Mucosa of stomach (tissue), 1 donor: ENCODE measurements around the gene MAPKAPK3.
A peak's percentile ranks its signal among the peaks of the same experiment; 100 is the strongest.

ENCODE experiments used
- H3K27me3 ChIP-seq: one replicate; pipeline ENCODE4 v1.7.0; 2013; ENCODE audit warnings: mild to moderate bottlenecking, low read length; ENCODE audit not compliant: control insufficient read depth, insufficient read depth
- H3K36me3 ChIP-seq: one replicate; pipeline ENCODE4 v1.7.0; 2013; ENCODE audit warnings: low read length; ENCODE audit not compliant: control insufficient read depth, insufficient read depth
- H3K4me1 ChIP-seq: one replicate; pipeline ENCODE4 v1.7.0; 2013; ENCODE audit warnings: mild to moderate bottlenecking, low read length; ENCODE audit not compliant: control insufficient read depth, insufficient read depth
- H3K4me3 ChIP-seq: one replicate; pipeline ENCODE4 v1.7.0; 2013; ENCODE audit warnings: low read length
- H3K9ac ChIP-seq: one replicate; pipeline ENCODE4 v1.7.0; 2013; ENCODE audit warnings: mild to moderate bottlenecking, low read length, moderate library complexity
- H3K9me3 ChIP-seq: one replicate; pipeline ENCODE4 v1.7.0; 2013; ENCODE audit warnings: mild to moderate bottlenecking, low read length, moderate library complexity; ENCODE audit not compliant: control insufficient read depth
- donor health status: Pancreatic carcinoma.

The MAPKAPK3 gene

GRCh38 chr3:50591196-50591741 is 25.7 kb upstream of the MAPKAPK3 start:
- no peak overlapping the region for H3K4me3 ChIP-seq
- H3K27me3 ChIP-seq = no peaks in the 10 kb centered on the region
- H3K9ac ChIP-seq = no peak overlapping the region
- H3K9me3 ChIP-seq = no peaks in the 10 kb centered on the region
- H3K36me3 ChIP-seq = no peaks in the 10 kb centered on the region
- peaks cover 23% of the 10 kb centered on the region for H3K4me1 ChIP-seq

DNA sequence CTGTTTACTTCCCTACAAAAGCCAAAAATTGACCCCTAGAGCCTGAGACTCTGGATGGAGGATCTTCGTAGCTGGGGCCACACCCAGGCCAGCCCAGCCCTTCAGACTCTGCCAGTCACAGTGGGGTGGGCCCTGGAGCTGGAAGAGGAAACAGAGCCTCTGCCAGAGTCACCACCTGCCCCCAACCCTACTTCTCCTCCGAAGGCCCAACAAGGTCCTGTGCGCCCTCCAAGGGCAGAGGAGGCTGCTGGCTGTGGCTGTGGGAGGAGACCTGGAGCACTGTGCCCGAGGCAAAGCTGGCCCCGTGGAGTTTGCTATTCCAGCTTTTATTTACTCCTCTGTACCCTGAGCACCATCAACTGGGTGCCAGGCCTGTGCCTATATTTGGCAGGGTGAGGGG is 24.4 kb upstream of the MAPKAPK3 start:
- Histone ChIP-seq H3K4me3 (no peak overlapping the region), H3K4me1 (peaks cover 23% of the 10 kb centered on the region), H3K36me3 (no peaks in the 10 kb centered on the region), H3K9ac (no peak overlapping the region), H3K27me3 (no peaks in the 10 kb centered on the region), H3K9me3 (no peaks in the 10 kb centered on the region)

DNA sequence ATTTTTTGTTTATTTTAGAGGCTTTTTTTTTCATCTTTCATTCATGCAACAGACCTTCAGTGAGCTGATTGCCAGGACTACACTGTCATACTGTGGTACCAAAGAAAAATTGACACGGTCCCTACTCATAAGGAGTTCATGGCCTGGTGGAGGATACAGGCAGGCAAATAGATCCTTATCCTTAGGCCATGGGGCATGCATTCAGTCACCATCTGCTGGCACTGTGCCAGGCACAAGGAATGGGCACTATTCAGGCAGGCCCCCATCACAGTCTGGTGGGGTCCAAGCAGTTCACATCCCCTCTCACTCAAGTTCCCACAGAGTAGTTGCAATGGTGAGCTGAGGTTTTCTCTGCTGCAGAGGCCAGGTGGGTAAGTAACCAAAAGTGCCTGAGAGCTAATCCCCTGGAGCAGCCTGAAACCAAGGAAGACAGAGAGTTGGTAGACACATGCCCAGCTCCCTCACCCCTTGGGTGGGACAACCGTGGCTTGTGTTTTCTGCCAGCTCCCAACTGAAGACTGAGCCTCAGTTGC is 22.6 kb upstream of the MAPKAPK3 start:
- no peaks in the 10 kb centered on the region for H3K27me3 ChIP-seq
- H3K9ac ChIP-seq = no peak overlapping the region
- H3K4me3 ChIP-seq = no peak overlapping the region
- no peaks in the 10 kb centered on the region for H3K36me3 ChIP-seq
- H3K4me1 ChIP-seq = peaks cover 23% of the 10 kb centered on the region
- H3K9me3 ChIP-seq = no peaks in the 10 kb centered on the region

GRCh38 chr3:50599115-50599715 is 17.7 kb upstream of the MAPKAPK3 start:
- Histone ChIP-seq H3K27me3 (no peaks in the 10 kb centered on the region), H3K36me3 (no peaks in the 10 kb centered on the region), H3K9ac (no peak overlapping the region), H3K4me3 (no peak overlapping the region), H3K9me3 (no peaks in the 10 kb centered on the region), H3K4me1 (peaks cover 41% of the 10 kb centered on the region)

DNA sequence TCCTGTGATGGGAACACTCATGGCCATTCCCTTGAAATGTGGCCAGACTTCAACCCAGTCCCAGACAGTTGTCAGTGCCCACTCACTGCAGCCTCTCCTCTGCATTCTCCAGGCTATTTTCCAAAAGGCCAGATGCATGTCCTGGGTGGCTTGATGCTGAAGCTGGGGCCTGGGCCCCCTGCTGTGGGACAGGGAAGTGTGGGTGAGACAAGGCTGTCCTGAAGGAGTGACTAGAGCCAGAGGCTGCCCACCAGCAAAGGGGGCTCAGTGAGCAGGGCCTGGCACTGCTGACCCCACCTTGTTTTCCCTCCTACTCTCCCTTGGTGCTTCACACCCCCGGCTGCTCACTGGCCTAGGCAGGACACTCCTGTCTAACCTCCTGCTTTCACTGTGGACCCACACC is 17.2 kb upstream of the MAPKAPK3 start:
- no peaks in the 10 kb centered on the region for H3K36me3 ChIP-seq
- H3K4me1 ChIP-seq = peaks cover 41% of the 10 kb centered on the region

GRCh38 chr3:50600141-50600753 is 16.7 kb upstream of the MAPKAPK3 start:
- peaks cover 41% of the 10 kb centered on the region for H3K4me1 ChIP-seq
- H3K36me3 ChIP-seq = no peaks in the 10 kb centered on the region
- no peaks in the 10 kb centered on the region for H3K9me3 ChIP-seq
- H3K4me3 ChIP-seq = no peak overlapping the region
- peak overlapping the region; percentile 76 for H3K9ac ChIP-seq
- H3K27me3 ChIP-seq = no peaks in the 10 kb centered on the region

More for the DNA sequence above, 17.2 kb upstream of the MAPKAPK3 start:
- Histone ChIP-seq H3K9ac (no peak overlapping the region), H3K9me3 (no peaks in the 10 kb centered on the region), H3K27me3 (no peaks in the 10 kb centered on the region), H3K4me3 (no peak overlapping the region)

DNA sequence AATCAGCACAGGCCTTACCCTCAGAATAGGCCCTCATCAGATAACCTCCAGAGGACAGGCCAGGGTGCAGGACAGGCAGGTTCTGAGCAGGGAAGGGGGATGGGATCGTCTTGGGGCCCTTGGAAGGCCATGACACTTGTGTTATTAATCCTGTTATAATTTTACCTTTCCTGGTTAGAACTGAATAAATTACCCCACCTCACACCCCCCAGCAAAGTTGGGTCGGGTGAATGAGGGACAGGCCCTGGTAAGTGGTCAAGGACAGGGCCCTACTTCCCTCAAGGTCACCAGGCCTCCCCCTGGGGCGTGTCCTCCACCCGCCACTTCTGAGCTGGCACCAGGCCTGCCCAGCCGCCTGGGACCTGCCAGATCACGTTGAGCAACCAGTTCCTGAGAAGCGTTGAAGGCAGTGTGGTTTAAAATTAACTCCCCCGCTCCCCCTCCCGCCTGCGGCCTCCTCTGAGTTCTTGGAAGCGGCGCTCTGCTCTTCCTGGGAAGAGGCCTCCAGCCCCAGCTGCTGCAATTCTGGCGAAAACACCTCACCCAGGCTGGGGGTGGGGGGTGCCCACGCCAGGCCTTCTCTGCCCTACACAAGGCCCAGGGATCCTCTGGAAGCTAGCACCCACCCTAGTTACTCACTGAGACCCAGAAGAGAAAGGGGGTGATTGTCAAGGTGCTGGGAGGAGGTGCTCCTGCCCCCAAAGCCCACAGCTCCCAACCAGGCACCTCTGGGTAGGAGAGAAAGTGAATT is 15.9 kb upstream of the MAPKAPK3 start:
- peaks cover 41% of the 10 kb centered on the region for H3K4me1 ChIP-seq
- H3K27me3 ChIP-seq = no peaks in the 10 kb centered on the region
- H3K4me3 ChIP-seq = peak overlapping the region; percentile 27
- no peaks in the 10 kb centered on the region for H3K9me3 ChIP-seq
- H3K9ac ChIP-seq = peak overlapping the region; percentile 76
- H3K36me3 ChIP-seq = no peaks in the 10 kb centered on the region

DNA sequence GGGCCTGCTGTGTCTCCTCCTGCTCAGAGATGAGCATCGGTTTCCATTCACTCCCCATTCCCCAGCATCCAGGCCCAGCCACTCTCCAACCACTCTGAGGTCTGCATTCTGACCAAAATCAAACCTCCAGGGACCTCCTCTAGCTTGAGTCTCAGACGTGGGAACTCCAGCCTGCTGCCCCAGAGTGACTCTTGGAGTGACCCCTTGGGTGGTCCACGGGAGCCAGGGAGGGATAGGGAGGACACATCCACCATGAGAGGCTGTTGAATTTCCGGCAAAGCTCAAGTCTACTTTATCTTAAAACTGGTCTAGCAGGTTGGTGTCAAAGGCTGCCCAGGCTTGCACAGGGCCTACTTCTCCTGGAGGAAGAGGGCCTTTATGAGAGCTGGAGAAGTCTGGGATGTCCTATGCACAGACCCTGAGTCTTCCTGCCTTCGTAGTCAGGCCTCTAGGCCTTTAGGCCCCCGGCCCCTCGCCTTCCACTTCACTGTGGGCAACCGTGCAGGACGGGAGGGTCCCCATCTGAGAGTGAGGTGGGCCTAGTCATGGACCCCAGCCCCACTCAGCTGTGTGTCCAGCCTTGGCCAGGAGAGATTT is 14.3 kb upstream of the MAPKAPK3 start:
- no peaks in the 10 kb centered on the region for H3K36me3 ChIP-seq
- no peaks in the 10 kb centered on the region for H3K9me3 ChIP-seq
- no peak overlapping the region for H3K4me3 ChIP-seq
- peak overlapping the region; percentile 76 for H3K9ac ChIP-seq
- no peaks in the 10 kb centered on the region for H3K27me3 ChIP-seq
- peaks cover 41% of the 10 kb centered on the region for H3K4me1 ChIP-seq

DNA sequence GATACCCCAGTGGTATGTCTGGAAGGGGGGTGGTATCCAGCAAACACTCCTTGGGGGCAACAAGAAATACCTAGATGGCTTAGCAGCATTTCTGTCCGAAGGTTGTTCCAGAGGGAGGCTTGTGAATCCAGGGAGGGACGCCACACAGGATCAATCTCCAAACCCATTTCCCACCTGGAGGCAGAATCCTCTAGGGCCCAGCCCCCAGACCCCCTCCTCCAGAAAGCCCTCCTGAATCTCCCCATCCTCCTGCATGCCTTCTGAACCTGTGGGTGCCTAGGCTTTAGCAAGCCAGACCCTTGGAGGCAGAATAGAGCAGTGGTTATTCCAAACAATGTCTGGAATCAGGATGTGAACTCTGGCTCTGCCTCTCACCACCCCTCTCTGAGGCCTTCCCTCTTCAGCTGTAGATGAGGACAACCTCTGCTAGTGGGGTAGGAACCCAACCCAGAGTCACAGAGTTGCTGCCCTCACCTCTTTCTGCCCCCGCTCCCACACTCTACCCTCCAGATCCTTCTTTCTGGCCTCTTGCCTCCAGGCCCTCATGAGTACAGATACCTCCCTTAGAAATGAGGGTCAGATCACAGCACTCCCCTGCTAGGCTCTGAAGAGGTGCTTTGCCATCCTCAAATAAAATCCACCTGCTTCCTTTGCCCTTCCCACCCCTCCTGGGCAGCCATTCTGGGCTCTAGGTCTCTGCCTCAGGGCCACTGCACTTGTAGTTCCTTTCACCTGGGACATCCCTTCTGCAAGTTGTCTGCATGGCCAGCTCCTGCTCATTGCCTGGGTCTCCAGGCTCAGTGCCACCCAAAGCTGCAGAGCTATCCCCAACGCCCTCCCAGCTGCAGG is 13.5 kb upstream of the MAPKAPK3 start:
- H3K9ac ChIP-seq = peak overlapping the region; percentile 76
- H3K27me3 ChIP-seq = no peaks in the 10 kb centered on the region
- H3K4me1 ChIP-seq = peaks cover 41% of the 10 kb centered on the region
- no peak overlapping the region for H3K4me3 ChIP-seq
- no peaks in the 10 kb centered on the region for H3K9me3 ChIP-seq
- H3K36me3 ChIP-seq = no peaks in the 10 kb centered on the region

GRCh38 chr3:50604110-50604621 is 12.8 kb upstream of the MAPKAPK3 start:
- H3K9ac ChIP-seq = no peak overlapping the region
- H3K36me3 ChIP-seq = no peaks in the 10 kb centered on the region
- peaks cover 45% of the 10 kb centered on the region for H3K4me1 ChIP-seq
- H3K27me3 ChIP-seq = no peaks in the 10 kb centered on the region
- no peak overlapping the region for H3K4me3 ChIP-seq
- H3K9me3 ChIP-seq = no peaks in the 10 kb centered on the region
